PC-3 (cell line): ENCODE results near the gene TPPP. TPM values are rescaled to one million over a fixed set of nuclear protein-coding genes. Genes with fewer than 3 reads are reported as not detected.

ENCODE experiments used
- ATAC-seq: fragments of 200-7000 bp; cut with Tn5 transposase; 2 replicates; pipeline ENCODE4 v1.9.1; 2020; ENCODE audit warnings: mild to moderate bottlenecking, moderate library complexity
- BruUV-seq: library from RNA; stranded (reverse); fragments of 400-500 nt; replicated peaks from 2 replicates; lab custom pipeline; 2021; lab: Mats Ljungman, UMichigan
- CTCF ChIA-PET: fragments of 300-600 bp; sonication (Branson Sonifier 250); formaldehyde crosslinking; loops from one replicate; lab custom pipeline; 2022; ENCODE audit warnings: antibody characterized with exemption; lab: Charles Lee
- POLR2A ChIA-PET: fragments of 300-600 bp; sonication (Branson Sonifier 250); formaldehyde crosslinking; loops from one replicate; lab custom pipeline; 2022; ENCODE audit warnings: antibody characterized with exemption; ENCODE audit not compliant: unreplicated experiment; lab: Charles Lee
- DNase-seq: peaks from one replicate; pipeline ENCODE4 v3.0.0-alpha.2; 2015
- H2AFZ ChIP-seq: fragments of 300-600 bp; sonication (generic); 2 replicates; pipeline ENCODE4 v1.6.0; 2016; ENCODE audit warnings: antibody characterized with exemption, low read length
- H3F3A ChIP-seq: fragments of 300-600 bp; sonication (generic); one replicate; pipeline ENCODE4 v1.6.0; 2017; ENCODE audit warnings: antibody characterized with exemption, low read length, control low read depth, mild to moderate bottlenecking; ENCODE audit not compliant: unreplicated experiment
- H3K27ac ChIP-seq: fragments of 300-600 bp; sonication (generic); 2 replicates; pipeline ENCODE4 v1.5.1; 2016; ENCODE audit warnings: mild to moderate bottlenecking, low read length
- H3K27me3 ChIP-seq: fragments of 300-600 bp; sonication (generic); 2 replicates; pipeline ENCODE4 v1.6.1; 2016; ENCODE audit warnings: low read length, mixed read lengths
- H3K36me3 ChIP-seq: fragments of 300-600 bp; sonication (generic); 2 replicates; pipeline ENCODE4 v1.6.1; 2016; ENCODE audit warnings: low read depth, mixed run types, low read length, mixed read lengths
- H3K4me1 ChIP-seq: fragments of 300-600 bp; sonication (generic); 2 replicates; pipeline ENCODE4 v1.5.1; 2016; ENCODE audit warnings: low read length; ENCODE audit not compliant: insufficient read depth
- H3K4me2 ChIP-seq: fragments of 300-600 bp; sonication (generic); 2 replicates; pipeline ENCODE4 v1.6.0; 2016; ENCODE audit warnings: low read length
- H3K4me3 ChIP-seq: fragments of 300-600 bp; sonication (generic); 2 replicates; pipeline ENCODE4 v1.5.1; 2016; ENCODE audit warnings: mild to moderate bottlenecking, low read length, mixed read lengths
- H3K79me2 ChIP-seq: fragments of 300-600 bp; sonication (generic); 2 replicates; pipeline ENCODE4 v1.6.1; 2017; ENCODE audit warnings: low read length, mixed read lengths
- H3K9ac ChIP-seq: fragments of 300-600 bp; sonication (generic); 2 replicates; pipeline ENCODE4 v1.6.0; 2016; ENCODE audit warnings: mild to moderate bottlenecking, low read length
- H3K9me2 ChIP-seq: fragments of 300-600 bp; sonication (generic); replicated peaks from 2 replicates; pipeline ENCODE4 v1.6.1; 2016; ENCODE audit warnings: mixed run types, low read length, mixed read lengths
- H3K9me3 ChIP-seq: fragments of 300-600 bp; sonication (generic); 2 replicates; pipeline ENCODE4 v1.6.1; 2016; ENCODE audit warnings: low read length, mixed read lengths
- H4K20me1 ChIP-seq: fragments of 300-600 bp; sonication (generic); 2 replicates; pipeline ENCODE4 v1.6.1; 2016; ENCODE audit warnings: low read length, mixed read lengths
- CTCF ChIP-seq: fragments of 300-600 bp; sonication (generic); conservative IDR thresholded peaks from 2 replicates; pipeline ENCODE4 v1.5.1; 2017; ENCODE audit warnings: antibody characterized with exemption, low read depth, mild to moderate bottlenecking, low read length
- EZH2 ChIP-seq: fragments of 300-600 bp; sonication (generic); IDR thresholded peaks from one replicate; pipeline ENCODE4 v1.6.1; 2017; ENCODE audit warnings: antibody characterized with exemption, mild to moderate bottlenecking, low read length; ENCODE audit not compliant: unreplicated experiment
- EZH2phosphoT487 ChIP-seq: fragments of 300-600 bp; sonication (generic); IDR thresholded peaks from 2 replicates; pipeline ENCODE4 v1.6.1; 2018; ENCODE audit warnings: mild to moderate bottlenecking, antibody characterized with exemption, low read length, borderline replicate concordance
- intact Hi-C: fragments of 100-400 bp; cut with micrococcal nuclease; formaldehyde crosslinking; loops from 2 replicates; pipeline ENCODE4 v1.9.0; 2023
- total RNA-seq: library from RNA; depleted of rRNA; stranded (reverse); fragments of >200 nt; gene quantifications from 2 replicates; pipeline ENCODE4 v1.2.3, GENCODE V29; 2014

TPPP gene
- total RNA-seq, 1 experiment from 2014 or later = 1.9 TPM

DNA sequence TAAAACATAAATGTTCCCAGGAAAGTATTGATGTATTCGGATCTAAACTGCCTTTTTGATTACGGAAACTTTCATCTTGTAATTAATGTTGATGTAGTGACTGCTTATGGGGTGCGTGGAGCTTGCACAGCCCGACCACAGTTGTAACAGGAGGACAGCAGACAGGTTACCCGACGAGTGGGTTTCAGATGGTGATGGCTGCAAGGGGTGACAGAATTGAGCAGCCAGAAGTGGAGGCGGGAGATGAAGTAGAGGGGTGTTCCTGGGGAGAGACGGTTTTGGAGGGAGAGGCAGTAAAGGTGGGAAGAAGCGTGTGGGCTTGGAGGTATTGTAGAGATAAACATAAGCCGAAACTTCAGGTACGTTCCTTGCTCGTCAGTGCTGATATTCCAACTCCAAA is 75.3 kb downstream of the TPPP start:
- Histone ChIP-seq H3F3A (no peaks in the 10 kb centered on the region), H3K9me2 (no peaks in the 10 kb centered on the region), H3K79me2 (peaks cover 56% of the 10 kb centered on the region), H3K27me3 (no peaks in the 10 kb centered on the region), H4K20me1 (peaks cover 30% of the 10 kb centered on the region), H3K27ac (no peak overlapping the region), H3K9ac (no peak overlapping the region), H3K4me2 (no peak overlapping the region), H3K4me1 (peaks cover 16% of the 10 kb centered on the region), H2AFZ (no peak overlapping the region), H3K9me3 (no peaks in the 10 kb centered on the region), H3K36me3 (peaks cover 43% of the 10 kb centered on the region), H3K4me3 (no peak overlapping the region)
- ChIA-PET POLR2A (no interaction called here), CTCF (no interaction called here)
- DNase-seq (no peak), ATAC-seq (no peak)
- TF ChIP-seq CTCF = no peak
- TF ChIP-seq EZH2phosphoT487 = no peak
- no peak for TF ChIP-seq EZH2
- intact Hi-C loops = loop anchor here (10.0 kb wide), 2 partner anchors 143 to 173 kb away; partner anchors contain the start of gene EXOC3
- no TSS peak for BruUV-seq

DNA sequence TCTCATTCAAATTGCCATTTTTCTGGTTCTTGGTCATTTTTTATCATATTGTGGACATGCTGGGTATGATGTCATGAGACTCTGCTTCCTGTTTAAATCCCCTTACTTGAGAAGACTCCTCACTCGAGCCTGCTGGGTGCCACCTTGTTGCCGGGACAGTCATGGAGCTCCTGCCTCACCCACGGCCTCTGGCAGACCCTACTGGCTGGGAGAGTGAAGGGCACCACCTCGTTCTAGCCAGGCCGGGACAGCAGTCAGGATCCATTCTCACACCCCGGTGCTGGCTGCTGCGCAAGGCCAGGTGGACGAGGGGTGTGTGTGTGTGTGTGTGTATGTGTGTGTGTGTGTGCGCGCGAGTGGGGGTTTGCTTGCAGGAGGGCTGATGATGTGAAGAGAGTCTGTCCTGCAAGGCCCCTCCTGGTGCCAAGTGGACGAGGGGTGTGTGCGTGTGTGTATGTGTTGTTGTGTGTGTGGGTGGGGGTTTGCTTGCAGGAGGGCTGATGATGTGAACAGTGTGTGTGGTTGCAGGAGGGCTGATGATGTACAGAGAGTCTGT is 76.6 kb downstream of the TPPP start:
- intact Hi-C loops = loop anchor here (10.0 kb wide), 2 partner anchors 142 to 172 kb away; partner anchors contain the start of gene EXOC3
- Histone ChIP-seq H4K20me1 (peaks cover 30% of the 10 kb centered on the region), H3K9me3 (no peaks in the 10 kb centered on the region), H3K4me3 (no peak overlapping the region), H3K9ac (no peak overlapping the region), H3K79me2 (peaks cover 61% of the 10 kb centered on the region), H3K27ac (no peak overlapping the region), H3K4me1 (peaks cover 16% of the 10 kb centered on the region), H3K36me3 (peaks cover 40% of the 10 kb centered on the region), H3K27me3 (no peaks in the 10 kb centered on the region), H3K9me2 (no peaks in the 10 kb centered on the region), H3F3A (no peaks in the 10 kb centered on the region), H2AFZ (no peak overlapping the region), H3K4me2 (no peak overlapping the region)
- BruUV-seq = no TSS peak
- CTCF ChIA-PET = no interaction called here
- POLR2A ChIA-PET = no interaction called here
- TF ChIP-seq EZH2 (no peak), CTCF (no peak), EZH2phosphoT487 (no peak)
- ATAC-seq (no peak), DNase-seq (no peak)
